Inferior parietal cortex (tissue), 1 donor: ENCODE results near the gene RPIA.
A peak's percentile ranks its signal among the peaks of the same experiment; 100 is the strongest.
"Not testable (repeated sequence)": the region's sequence is repeated elsewhere in the genome, so short reads cannot be mapped to it uniquely, and the experiment has no call there.

Source experiments
- DNase-seq: peaks from one replicate; pipeline ENCODE4 v3.0.0-alpha.2; 2016; ENCODE audit errors: extremely low spot score

Gene RPIA

GRCh38 chr2:88735133-88735532 lies 43.7 kb downstream of the RPIA start:
- peak; percentile 60 for DNase-seq

- no peak for DNase-seq
These were observed 44.4 kb downstream of the RPIA start for GRCh38 chr2:88735853-88736252.

- no peak for DNase-seq
These were observed 45.0 kb downstream of the RPIA start for GRCh38 chr2:88736437-88736836.

DNA sequence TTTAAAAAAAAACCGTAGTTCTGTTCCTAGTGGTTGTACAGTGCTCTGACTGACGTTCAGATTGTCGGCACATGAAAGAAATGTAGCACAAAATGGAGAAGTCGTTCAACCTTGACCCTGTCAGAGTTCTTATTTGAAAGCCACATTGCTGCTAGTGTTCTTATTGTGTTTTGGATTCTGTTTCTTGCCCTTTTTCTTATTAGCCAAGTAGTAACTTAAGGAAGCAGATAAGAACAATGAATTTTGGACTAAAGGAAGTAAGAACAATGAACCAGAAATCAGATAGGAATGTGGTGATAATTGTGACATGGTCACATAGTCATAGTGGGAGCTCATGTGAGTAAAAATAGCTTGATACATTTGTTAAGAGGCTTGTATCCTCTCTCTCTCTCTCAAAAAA lies 45.9 kb downstream of the RPIA start:
- no peak for DNase-seq

DNA sequence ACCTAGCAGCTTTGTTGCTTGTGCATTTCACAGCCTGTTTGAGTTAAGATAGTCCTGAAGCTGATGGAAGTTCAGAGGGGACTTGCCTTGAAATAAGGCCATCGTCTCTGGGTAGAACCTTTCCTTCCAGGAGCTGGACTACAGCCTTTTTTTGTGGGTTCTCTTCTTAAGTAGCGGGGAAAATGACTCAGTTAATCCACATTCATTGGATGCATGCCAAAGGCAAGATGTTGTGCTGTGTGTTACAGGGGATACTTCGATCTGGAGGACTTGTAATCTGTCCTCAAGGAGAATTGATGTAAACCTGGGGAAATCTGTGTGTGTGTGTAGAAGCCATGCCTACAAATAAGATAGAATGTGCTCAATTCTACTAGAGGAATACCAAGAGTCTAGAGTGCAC lies 46.8 kb downstream of the RPIA start:
- DNase-seq = no peak

DNA sequence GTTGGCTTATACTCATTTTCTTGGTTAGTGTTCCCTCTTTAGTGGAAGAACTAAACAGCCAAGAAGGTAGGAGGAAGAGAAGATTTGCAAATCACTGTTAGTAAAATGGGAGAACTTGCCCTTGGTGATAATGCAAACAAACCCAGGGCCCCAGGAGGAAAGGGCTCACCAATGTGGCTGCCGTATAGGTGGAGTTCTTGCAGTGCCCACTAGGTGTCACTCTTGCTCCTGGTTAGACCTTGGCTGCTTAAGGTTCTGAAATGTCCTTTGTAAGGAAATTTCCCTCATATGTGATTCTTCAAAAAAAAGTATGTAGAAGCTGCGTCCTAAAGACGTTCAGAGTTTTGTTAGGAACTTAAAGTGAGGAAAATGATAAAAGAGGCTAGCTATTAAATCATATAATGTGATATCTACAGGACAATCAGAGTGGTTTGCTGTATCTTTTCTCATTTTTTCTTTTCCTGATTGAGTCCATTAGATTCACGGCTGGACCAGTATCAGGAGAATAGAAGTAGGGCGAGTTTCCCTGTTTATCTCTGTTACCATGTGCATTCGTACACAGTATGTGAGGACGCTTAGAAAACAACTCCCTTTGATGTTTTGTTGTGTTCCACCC lies 48.6 kb downstream of the RPIA start:
- peak; percentile 87 for DNase-seq

GRCh38 chr2:88746929-88747490 lies 55.5 kb downstream of the RPIA start:
- DNase-seq = no peak

- no peak for DNase-seq
These were observed 56.5 kb downstream of the RPIA start for GRCh38 chr2:88747990-88748389.

GRCh38 chr2:88751768-88752167 lies 60.3 kb downstream of the RPIA start:
- no peak for DNase-seq

- DNase-seq = no peak
These were observed 62.5 kb downstream of the RPIA start for GRCh38 chr2:88753833-88754584.

GRCh38 chr2:88754585-88755320 lies 63.3 kb downstream of the RPIA start:
- no peak for DNase-seq

DNA sequence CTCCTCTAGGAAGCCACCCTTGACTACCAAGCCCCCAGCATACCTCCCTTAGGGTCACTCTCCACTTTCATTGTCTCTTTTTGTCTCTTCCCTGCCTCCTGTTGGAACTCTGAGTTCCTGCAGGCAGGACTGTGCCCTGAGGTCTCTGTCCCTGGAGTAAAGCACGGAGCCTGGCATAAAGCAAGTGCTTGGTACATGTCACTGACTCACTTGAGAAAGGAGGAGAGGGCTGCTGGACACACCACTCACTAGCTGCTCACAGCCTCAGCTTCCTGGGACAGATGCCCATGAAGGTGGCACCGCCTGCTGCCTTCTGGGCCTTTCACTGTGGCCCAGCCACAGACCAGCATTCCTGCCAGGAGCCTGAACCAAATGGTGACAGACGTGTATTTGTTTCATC lies 64.4 kb downstream of the RPIA start:
- DNase-seq = no peak

GRCh38 chr2:88757025-88757424 lies 65.6 kb downstream of the RPIA start:
- no peak for DNase-seq

GRCh38 chr2:88758702-88759101 lies 67.2 kb downstream of the RPIA start:
- not testable (repeated sequence) for DNase-seq

GRCh38 chr2:88760819-88761598 lies 69.5 kb downstream of the RPIA start:
- DNase-seq = no peak

- no peak for DNase-seq
These were observed 72.8 kb downstream of the RPIA start for GRCh38 chr2:88764141-88764849.

DNA sequence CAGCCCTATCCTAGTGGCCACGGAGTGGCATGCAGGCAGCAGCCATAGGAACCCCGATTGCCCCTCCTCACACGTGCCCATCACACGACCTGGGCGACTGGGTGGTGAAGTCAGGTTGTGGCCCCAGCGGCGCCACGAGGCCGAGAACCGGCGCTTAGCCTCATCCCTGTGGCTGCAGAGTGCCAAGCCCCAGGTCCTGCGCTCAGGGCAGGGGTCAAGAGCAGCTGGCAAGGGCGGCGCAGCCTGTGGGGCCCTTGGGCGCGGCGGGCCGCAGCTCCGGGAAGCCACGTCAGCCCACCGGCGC lies 73.3 kb downstream of the RPIA start:
- no peak for DNase-seq

DNA sequence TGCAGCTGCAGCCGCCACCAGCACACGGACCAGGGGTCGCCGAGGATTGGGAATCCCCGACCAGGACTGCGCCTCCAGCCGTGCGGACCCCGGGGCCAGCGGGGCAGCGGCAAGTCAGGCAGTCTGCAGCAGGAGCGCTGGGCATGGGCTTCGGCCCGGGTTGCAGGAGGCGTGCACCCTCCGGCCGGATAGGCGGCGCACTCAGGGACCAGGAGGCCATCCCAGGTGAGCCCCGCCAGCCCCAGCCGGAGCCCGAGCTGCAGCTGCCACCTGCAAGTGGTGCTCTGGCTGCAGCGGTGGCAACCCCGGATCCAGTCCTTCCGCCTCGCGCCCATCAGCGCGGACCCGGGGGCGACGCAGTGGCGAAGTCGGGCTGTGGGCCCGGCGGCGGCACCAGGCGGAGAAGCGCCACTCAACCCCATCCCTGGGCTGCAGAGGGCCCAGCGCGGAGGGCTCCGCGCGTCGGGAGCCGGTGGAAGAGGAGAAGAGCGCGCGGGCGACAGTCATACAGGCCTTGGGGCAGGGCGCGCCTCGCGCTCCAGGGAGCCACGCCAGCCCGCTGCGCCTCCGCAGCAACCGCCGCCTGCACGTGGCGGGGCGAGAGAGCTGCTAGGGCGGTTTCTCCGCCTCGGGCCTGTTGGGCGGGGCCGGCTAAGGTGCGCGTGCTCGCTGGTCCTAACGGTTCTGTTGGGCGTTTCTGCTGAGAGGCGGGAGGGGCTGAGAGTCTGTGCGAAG lies 73.8 kb downstream of the RPIA start:
- DNase-seq = no peak

DNA sequence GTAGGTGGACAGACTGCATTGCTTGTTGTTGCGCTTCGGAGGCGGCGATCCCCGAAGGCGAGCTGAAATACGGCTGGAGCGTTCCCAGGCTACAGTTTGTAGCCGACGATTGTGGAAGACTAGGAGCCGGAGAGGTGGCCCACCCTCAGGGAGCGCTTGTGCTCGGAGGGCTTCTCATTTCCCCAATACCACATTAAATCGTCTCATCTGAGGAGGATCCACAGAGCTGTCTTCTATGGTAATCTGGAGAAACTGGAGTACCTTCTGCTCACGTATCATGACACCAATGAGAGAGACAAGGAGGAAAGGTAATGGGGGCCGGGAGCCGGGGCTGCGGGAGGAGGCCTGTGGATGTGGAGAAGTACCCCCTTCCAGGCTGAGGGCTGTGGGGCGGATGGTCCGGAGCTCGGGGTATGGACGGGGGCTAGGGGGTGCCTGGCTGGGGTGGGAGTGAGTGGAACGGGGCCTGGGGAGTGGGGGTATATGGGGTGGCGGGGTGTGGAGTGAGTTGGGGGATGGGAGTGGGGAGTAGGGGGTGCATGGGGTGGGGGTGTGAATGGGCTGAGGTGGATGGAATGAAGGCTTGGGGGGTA lies 74.5 kb downstream of the RPIA start:
- not testable (repeated sequence) for DNase-seq

GRCh38 chr2:88770016-88770415 lies 78.5 kb downstream of the RPIA start:
- no peak for DNase-seq
